Stimulated activated naive CD8-positive, alpha-beta T cell treated with anti-CD3 and anti-CD28 coated beads, Interleukin-15, amount 100 ng/mL, for 72 hours (primary cell): ENCODE results near the gene H6PD.

Source experiments
- ATAC-seq: fragments of 150-1000 bp; cut with Tn5 transposase; 2 replicates; pipeline ENCODE4 v1.10.0; 2021; ENCODE audit warnings: mild to moderate bottlenecking, moderate library complexity
- DNase-seq, 2 donors: peaks; one replicate each; pipeline ENCODE4 v3.0.0; 2021 to 2022
- H3K27ac Mint-ChIP-seq, 2 donors: one replicate each; pipeline ENCODE4 v1.8.0; 2022; ENCODE audit warnings: mild to moderate bottlenecking in 2 of 2, mixed read lengths in 2 of 2, moderate library complexity in 2 of 2
- H3K27me3 Mint-ChIP-seq: one replicate; pipeline ENCODE4 v1.8.0; 2022; ENCODE audit warnings: mixed read lengths
- H3K4me1 Mint-ChIP-seq: one replicate; pipeline ENCODE4 v1.8.0; 2022; ENCODE audit warnings: mild to moderate bottlenecking, mixed read lengths
- H3K4me3 Mint-ChIP-seq, 2 donors: one replicate each; pipeline ENCODE4 v1.8.0; 2022; ENCODE audit warnings: mild to moderate bottlenecking in 2 of 2, mixed read lengths in 2 of 2, moderate library complexity in 1 of 2
- H3K9me3 Mint-ChIP-seq, 2 donors: one replicate each; pipeline ENCODE4 v1.8.0; 2022; ENCODE audit warnings: mixed read lengths in 2 of 2

The H6PD gene

GRCh38 chr1:9302745-9303524, 68.4 kb downstream of the H6PD start:
- Mint-ChIP-seq H3K4me3 (no peak overlapping the region), H3K27me3 (peaks cover 7% of the 10 kb centered on the region), H3K9me3 (no peaks in the 10 kb centered on the region), H3K4me1 (no peaks in the 10 kb centered on the region), H3K27ac (no peak overlapping the region)
- no peak for ATAC-seq
- no peak for DNase-seq

GRCh38 chr1:9303916-9304315, 69.3 kb downstream of the H6PD start:
- Mint-ChIP-seq H3K27ac (no peak overlapping the region), H3K9me3 (no peaks in the 10 kb centered on the region), H3K27me3 (peaks cover 7% of the 10 kb centered on the region), H3K4me3 (no peak overlapping the region), H3K4me1 (no peaks in the 10 kb centered on the region)
- ATAC-seq (no peak), DNase-seq (no peak)

- H3K4me1 Mint-ChIP-seq, result no peaks in the 10 kb centered on the region
- DNase-seq (no peak), ATAC-seq (no peak)
- H3K27ac Mint-ChIP-seq, result no peak overlapping the region
- H3K9me3 Mint-ChIP-seq, result no peaks in the 10 kb centered on the region
- peaks cover 7% of the 10 kb centered on the region for H3K27me3 Mint-ChIP-seq
- H3K4me3 Mint-ChIP-seq, result no peak overlapping the region
Measured at GRCh38 chr1:9305216-9305615, 70.6 kb downstream of the H6PD start.

DNA sequence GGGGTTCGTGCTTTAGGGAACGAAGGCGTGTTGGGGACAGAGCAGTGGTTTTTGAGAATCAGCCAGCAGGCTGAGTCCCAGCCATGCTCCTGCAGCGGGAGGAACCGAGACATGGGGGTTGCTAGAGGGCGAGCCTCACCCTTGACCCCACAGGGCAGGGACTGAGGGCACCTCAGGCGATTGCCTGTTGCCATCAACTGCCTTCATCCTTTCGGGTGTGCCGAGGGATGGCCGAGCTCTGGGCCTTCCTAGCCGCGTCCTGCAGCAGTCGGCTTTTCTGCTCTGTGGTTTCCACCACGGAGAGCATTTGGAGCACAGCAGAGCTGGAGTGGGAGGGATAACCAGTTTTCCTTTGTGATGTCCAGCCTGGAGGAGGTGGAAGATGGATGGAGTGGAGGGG, 71.4 kb downstream of the H6PD start:
- Mint-ChIP-seq H3K4me3 (no peak overlapping the region), H3K4me1 (no peaks in the 10 kb centered on the region), H3K27ac (peak overlapping the region in 1 of 2 donors; percentile 49), H3K27me3 (peaks cover 7% of the 10 kb centered on the region), H3K9me3 (no peaks in the 10 kb centered on the region)
- no peak for ATAC-seq
- DNase-seq, result no peak

- Mint-ChIP-seq H3K27me3 (peaks cover 7% of the 10 kb centered on the region), H3K4me3 (no peak overlapping the region), H3K9me3 (no peaks in the 10 kb centered on the region), H3K27ac (no peak overlapping the region), H3K4me1 (no peaks in the 10 kb centered on the region)
- DNase-seq (no peak), ATAC-seq (no peak)
Measured at GRCh38 chr1:9307303-9307702, 72.7 kb downstream of the H6PD start.

DNA sequence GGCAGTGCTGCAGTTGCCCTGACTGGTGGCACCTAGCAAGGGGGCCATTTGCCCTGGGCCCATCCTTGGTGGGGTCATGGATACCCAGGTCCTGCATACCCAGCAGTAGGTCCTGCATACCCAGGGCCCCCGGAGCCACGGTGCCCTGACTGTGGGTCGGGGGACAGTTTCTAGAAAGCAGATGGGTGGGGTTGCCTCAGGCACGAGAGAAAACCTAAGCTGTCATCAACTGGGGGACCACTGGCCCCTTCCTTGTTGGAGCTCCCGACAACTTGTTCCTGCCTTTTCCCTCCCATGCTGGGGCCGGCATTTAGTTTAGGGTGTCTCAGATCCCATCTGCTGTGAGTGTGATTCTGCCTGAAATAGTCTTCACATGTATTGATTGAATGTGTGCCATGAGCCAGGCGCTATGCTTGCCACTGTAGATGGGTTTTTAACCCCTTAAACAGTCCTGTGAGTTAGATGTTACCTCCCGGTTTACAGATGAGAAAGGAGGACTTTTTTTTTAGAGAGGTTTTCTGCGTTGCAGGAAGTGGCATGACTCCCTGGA, 73.7 kb downstream of the H6PD start:
- H3K27me3 Mint-ChIP-seq, result peaks cover 7% of the 10 kb centered on the region
- DNase-seq (no peak), ATAC-seq (no peak)
- H3K27ac Mint-ChIP-seq, result no peak overlapping the region
- H3K9me3 Mint-ChIP-seq, result no peaks in the 10 kb centered on the region
- H3K4me1 Mint-ChIP-seq, result no peaks in the 10 kb centered on the region
- H3K4me3 Mint-ChIP-seq, result no peak overlapping the region

DNA sequence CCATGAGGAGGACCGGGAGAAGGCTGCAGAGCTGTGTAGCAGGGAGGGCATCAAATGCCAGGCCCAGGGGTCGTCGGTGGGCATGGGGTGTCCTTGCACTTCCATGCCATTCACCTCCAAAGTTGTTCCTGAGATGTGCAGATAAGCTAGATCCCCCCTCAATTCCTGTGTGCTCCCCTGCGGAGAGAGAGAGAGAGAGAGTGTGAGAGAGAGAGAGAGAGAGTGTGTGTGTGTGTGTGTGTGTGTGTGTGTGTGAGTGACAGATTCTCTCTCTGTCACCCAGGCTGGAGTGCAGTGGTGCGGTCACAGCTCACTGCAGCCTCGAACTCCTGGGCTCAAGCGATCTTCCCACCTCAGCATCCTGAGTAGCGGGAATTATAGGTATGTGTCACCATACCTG, 74.5 kb downstream of the H6PD start:
- ATAC-seq (no peak), DNase-seq (no peak)
- Mint-ChIP-seq H3K4me3 (no peak overlapping the region), H3K4me1 (no peaks in the 10 kb centered on the region), H3K9me3 (no peaks in the 10 kb centered on the region), H3K27ac (no peak overlapping the region), H3K27me3 (peaks cover 7% of the 10 kb centered on the region)

DNA sequence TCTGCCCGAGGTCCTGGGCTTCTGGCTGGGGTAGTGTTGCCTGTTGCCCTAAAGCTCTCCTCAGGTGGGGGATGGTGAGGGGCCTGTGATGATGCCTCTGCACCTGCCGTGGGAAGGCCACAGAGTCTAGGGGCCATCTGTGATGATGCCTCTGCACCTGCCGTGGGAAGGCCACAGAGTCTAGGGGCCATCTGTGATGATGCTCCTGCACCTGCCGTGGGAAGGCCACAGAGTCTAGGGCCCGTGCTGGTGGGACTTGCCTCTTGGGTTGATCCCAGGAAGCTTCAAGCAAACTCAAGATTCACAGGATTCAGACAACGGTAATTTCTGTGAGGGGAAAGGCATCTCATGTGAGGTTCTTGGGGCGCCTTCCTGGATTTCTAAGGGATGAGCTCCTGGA, 75.4 kb downstream of the H6PD start:
- DNase-seq (no peak), ATAC-seq (no peak)
- Mint-ChIP-seq H3K27ac (no peak overlapping the region), H3K4me3 (no peak overlapping the region), H3K27me3 (peaks cover 15% of the 10 kb centered on the region), H3K4me1 (peaks cover 9% of the 10 kb centered on the region), H3K9me3 (no peaks in the 10 kb centered on the region)

DNA sequence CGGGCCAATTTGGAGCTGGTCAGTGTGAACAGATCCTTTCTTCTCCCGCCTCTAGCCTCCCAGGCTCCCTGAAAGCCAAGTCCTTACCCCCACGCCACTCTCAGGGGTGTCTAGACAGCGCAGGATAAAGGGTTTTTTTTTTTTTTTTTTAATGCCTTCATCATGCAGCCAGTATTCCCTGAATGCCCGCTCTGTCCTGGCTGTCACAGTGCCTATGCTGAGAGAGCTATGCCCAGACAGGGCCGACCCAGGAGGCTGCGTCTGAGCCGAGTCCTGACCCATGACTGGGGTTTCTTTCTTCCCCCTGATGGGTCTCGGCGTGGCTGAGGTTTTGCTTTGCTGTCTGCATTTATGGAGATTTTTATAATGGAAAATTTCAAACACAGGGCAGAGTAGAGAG, 76.5 kb downstream of the H6PD start:
- peak overlapping the region in 1 of 2 donors; percentile 20 for H3K27ac Mint-ChIP-seq
- ATAC-seq (no peak), DNase-seq (no peak)
- no peaks in the 10 kb centered on the region for H3K9me3 Mint-ChIP-seq
- H3K27me3 Mint-ChIP-seq, result peaks cover 16% of the 10 kb centered on the region
- H3K4me3 Mint-ChIP-seq, result no peak overlapping the region
- peaks cover 19% of the 10 kb centered on the region for H3K4me1 Mint-ChIP-seq

- ATAC-seq (no peak), DNase-seq (no peak)
- Mint-ChIP-seq H3K4me1 (peaks cover 24% of the 10 kb centered on the region), H3K27me3 (peaks cover 16% of the 10 kb centered on the region), H3K4me3 (no peak overlapping the region), H3K9me3 (no peaks in the 10 kb centered on the region), H3K27ac (no peak overlapping the region)
Measured at GRCh38 chr1:9311479-9311878, 76.9 kb downstream of the H6PD start.

GRCh38 chr1:9312168-9312720, 77.7 kb downstream of the H6PD start:
- H3K27ac Mint-ChIP-seq, result no peak overlapping the region
- H3K9me3 Mint-ChIP-seq, result no peaks in the 10 kb centered on the region
- DNase-seq, result no peak
- H3K4me3 Mint-ChIP-seq, result no peak overlapping the region
- H3K4me1 Mint-ChIP-seq, result peaks cover 31% of the 10 kb centered on the region
- H3K27me3 Mint-ChIP-seq, result peaks cover 16% of the 10 kb centered on the region
- ATAC-seq, result no peak

- H3K27me3 Mint-ChIP-seq, result peaks cover 16% of the 10 kb centered on the region
- ATAC-seq, result no peak
- no peak for DNase-seq
- H3K4me3 Mint-ChIP-seq, result no peak overlapping the region
- peaks cover 45% of the 10 kb centered on the region for H3K4me1 Mint-ChIP-seq
- no peak overlapping the region for H3K27ac Mint-ChIP-seq
- H3K9me3 Mint-ChIP-seq, result no peaks in the 10 kb centered on the region
Measured at GRCh38 chr1:9313576-9313975, 79.0 kb downstream of the H6PD start.

DNA sequence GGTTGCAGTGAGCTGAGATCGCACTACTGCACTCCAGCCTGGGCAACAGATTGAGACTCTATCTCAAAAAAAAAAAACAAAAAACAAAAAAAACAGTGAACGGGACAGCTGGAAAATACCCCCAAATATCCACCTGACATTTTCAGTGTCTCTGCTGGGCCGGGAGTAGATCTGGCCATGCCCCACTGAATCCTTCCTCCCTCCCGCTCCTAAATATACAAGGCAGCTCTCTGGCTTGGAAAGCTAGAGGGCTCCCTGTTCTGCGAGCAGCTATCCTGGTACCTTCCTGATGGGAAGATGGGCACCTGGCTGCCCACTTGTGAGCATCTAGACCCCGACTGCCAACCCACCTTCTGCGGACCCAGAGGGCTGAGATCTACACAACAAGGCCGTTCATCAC, 79.5 kb downstream of the H6PD start:
- no peak for DNase-seq
- Mint-ChIP-seq H3K4me1 (peaks cover 47% of the 10 kb centered on the region), H3K27me3 (peaks cover 16% of the 10 kb centered on the region), H3K4me3 (no peak overlapping the region), H3K9me3 (no peaks in the 10 kb centered on the region), H3K27ac (peak overlapping the region in 1 of 2 donors; percentile 83)
- ATAC-seq, result no peak

DNA sequence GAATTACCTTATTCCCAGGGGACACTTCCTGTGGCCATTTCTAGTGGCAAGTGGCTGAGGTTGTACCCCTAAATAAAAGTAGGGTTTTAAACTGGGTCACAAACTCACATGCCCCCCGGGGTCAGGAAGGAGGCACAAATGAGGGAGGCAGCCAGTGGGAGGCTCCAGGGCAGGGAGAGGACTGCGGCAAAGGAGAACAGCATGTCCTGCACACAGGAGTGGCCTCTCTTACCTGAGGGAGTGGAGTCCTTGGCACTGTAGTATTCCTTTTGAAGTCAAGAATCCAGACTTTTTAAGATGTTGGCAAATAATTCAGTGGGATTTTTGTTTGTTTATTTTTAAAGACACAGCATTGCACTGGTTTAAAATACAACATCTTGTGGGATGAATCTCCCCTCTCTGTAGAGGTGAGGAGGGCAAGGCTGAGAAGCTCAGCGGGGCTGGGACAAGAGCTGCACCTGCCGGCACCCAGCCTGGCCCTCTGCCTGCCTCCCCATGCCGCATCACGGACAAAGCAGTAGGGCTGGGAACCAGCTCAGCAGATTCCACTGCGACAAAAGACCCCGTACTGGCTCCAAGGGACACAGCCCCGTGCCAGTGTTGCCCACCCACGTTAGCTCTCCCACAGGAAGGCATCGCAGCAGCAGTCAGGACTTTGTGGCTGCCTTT, 80.3 kb downstream of the H6PD start:
- Mint-ChIP-seq H3K4me3 (peak overlapping the region; percentile 54 to 82), H3K4me1 (peaks cover 47% of the 10 kb centered on the region), H3K27me3 (peaks cover 16% of the 10 kb centered on the region), H3K9me3 (no peaks in the 10 kb centered on the region), H3K27ac (peak overlapping the region; percentile 91 to 97)
- ATAC-seq (peak; percentile 1), DNase-seq (no peak)

GRCh38 chr1:9315411-9316079, 81.0 kb downstream of the H6PD start:
- Mint-ChIP-seq H3K9me3 (no peaks in the 10 kb centered on the region), H3K27me3 (peaks cover 16% of the 10 kb centered on the region), H3K27ac (peak overlapping the region; percentile 91 to 97), H3K4me3 (peak overlapping the region; percentile 54 to 82), H3K4me1 (peaks cover 51% of the 10 kb centered on the region)
- ATAC-seq (peak; percentile 81), DNase-seq (peak; percentile 45 to 74)

DNA sequence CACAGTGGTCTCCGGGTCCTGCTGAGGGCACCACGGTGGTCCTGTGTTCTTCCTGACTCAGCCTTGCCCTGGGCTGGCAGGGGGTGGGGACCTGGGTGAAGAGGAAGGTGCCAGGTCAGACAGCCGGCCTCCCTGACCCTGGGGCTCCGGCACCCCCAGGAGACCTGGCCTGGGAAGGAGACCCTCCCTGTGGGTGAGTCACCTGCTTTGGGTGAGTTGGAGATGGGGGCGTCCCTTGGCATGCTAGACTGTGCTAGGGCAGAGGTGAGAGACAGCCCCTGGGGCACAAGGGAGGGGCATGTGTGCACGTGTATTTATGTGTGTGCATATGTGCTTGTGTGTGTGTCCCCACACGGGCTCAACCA, 81.5 kb downstream of the H6PD start:
- Mint-ChIP-seq H3K4me1 (peaks cover 53% of the 10 kb centered on the region), H3K9me3 (no peaks in the 10 kb centered on the region), H3K4me3 (peak overlapping the region; percentile 54 to 82), H3K27ac (peak overlapping the region; percentile 91 to 97), H3K27me3 (peaks cover 16% of the 10 kb centered on the region)
- DNase-seq (peak; percentile 14 to 41), ATAC-seq (peak; percentile 51)
